OCI-LY3 (cell line): ENCODE measurements around the gene PTPN21.

Experiments used
- H2AFZ ChIP-seq: fragments of 200-600, 300-600 bp; shearing (Covaris generic); 2 replicates; pipeline ENCODE4 v1.6.0; 2014; ENCODE audit warnings: antibody characterized with exemption, low read depth, low read length
- H3K27ac ChIP-seq: fragments of 200-600, 300-600 bp; sonication (generic); 2 replicates; pipeline ENCODE4 v1.5.1; 2014; ENCODE audit warnings: mild to moderate bottlenecking, low read length, moderate library complexity, mixed read lengths
- H3K27me3 ChIP-seq: fragments of 200-600, 300-600 bp; sonication (generic); 2 replicates; pipeline ENCODE4 v1.6.1; 2014; ENCODE audit warnings: low read depth, low read length, mixed read lengths
- H3K36me3 ChIP-seq: fragments of 200-600, 300-600 bp; sonication (generic); replicated peaks from 2 replicates; pipeline ENCODE3; 2014; ENCODE audit warnings: low read depth, low read length, mixed read lengths
- H3K4me1 ChIP-seq: fragments of 300-600, 200-600 bp; sonication (generic); 2 replicates; pipeline ENCODE4 v1.6.1; 2014; ENCODE audit warnings: low read length, mixed read lengths
- H3K4me2 ChIP-seq: fragments of 200-600, 300-600 bp; sonication (generic); 2 replicates; pipeline ENCODE4 v1.6.1; 2014; ENCODE audit warnings: low read length, mixed read lengths
- H3K4me3 ChIP-seq: fragments of 300-600, 200-600 bp; sonication (generic); 2 replicates; pipeline ENCODE4 v1.5.1; 2014; ENCODE audit warnings: antibody characterized with exemption, mild to moderate bottlenecking, low read length, moderate library complexity
- H3K79me2 ChIP-seq: fragments of 300-600, 200-600 bp; shearing (Covaris generic); 2 replicates; pipeline ENCODE4 v1.6.1; 2014; ENCODE audit warnings: mild to moderate bottlenecking, low read length, mixed read lengths
- H3K9ac ChIP-seq: fragments of 300-600, 200-600 bp; shearing (Covaris generic); 2 replicates; pipeline ENCODE4 v1.6.0; 2014; ENCODE audit warnings: mild to moderate bottlenecking, low read length, moderate library complexity
- H3K9me3 ChIP-seq: fragments of 200-600, 300-600 bp; shearing (Covaris generic); 2 replicates; pipeline ENCODE4 v1.6.1; 2014; ENCODE audit warnings: low read length, mixed read lengths; ENCODE audit not compliant: insufficient read depth
- H4K20me1 ChIP-seq: fragments of 200-600, 300-600 bp; sonication (generic); 2 replicates; pipeline ENCODE4 v1.6.1; 2016; ENCODE audit warnings: low read length, mixed read lengths; ENCODE audit not compliant: insufficient read depth
- CTCF ChIP-seq: fragments of 200-600, 300-600 bp; sonication (generic); IDR thresholded peaks from 2 replicates; pipeline ENCODE4 v1.5.1; 2014; ENCODE audit warnings: antibody characterized with exemption, low read length, low read depth
- EZH2phosphoT487 ChIP-seq: fragments of 200-600 bp; shearing (Covaris generic); IDR thresholded peaks from 2 replicates; pipeline ENCODE4 v1.6.1; 2018; ENCODE audit warnings: antibody characterized with exemption, mixed run types, low read depth

PTPN21 gene

DNA sequence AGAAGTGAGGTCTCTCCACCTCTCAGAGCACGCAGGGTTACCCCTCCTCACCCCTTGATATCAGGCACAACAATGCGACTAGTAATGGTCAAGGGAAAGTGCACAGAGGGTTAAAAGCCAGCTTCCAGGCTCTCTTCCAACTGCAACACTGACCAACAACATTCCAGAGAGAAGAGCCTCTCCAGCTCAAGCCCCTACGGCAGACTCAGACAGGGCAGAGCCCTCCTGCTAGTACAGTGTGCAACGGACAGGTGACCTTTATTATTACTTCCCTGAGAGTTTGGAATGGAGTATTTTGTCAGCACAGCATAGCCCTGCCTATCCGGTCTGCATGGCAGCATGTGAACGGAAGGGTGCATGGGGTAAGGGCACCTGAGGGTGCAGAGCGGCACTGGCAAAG, 73.0 kb downstream of the PTPN21 start:
- H3K4me1 ChIP-seq: no peaks in the 10 kb centered on the region
- no peaks in the 10 kb centered on the region for H3K79me2 ChIP-seq
- no peak overlapping the region for H3K27ac ChIP-seq
- H3K4me3 ChIP-seq: no peak overlapping the region
- H3K9ac ChIP-seq: no peak overlapping the region
- H3K4me2 ChIP-seq: no peak overlapping the region
- no peak for TF ChIP-seq EZH2phosphoT487
- TF ChIP-seq CTCF: no peak
- H3K36me3 ChIP-seq: no peaks in the 10 kb centered on the region
- no peaks in the 10 kb centered on the region for H3K27me3 ChIP-seq
- H4K20me1 ChIP-seq: no peaks in the 10 kb centered on the region
- H3K9me3 ChIP-seq: no peaks in the 10 kb centered on the region
- H2AFZ ChIP-seq: no peak overlapping the region

- Histone ChIP-seq H3K4me1 (no peaks in the 10 kb centered on the region), H2AFZ (no peak overlapping the region), H3K79me2 (no peaks in the 10 kb centered on the region), H3K27me3 (no peaks in the 10 kb centered on the region), H3K9ac (no peak overlapping the region), H3K4me2 (no peak overlapping the region), H3K4me3 (no peak overlapping the region), H3K27ac (no peak overlapping the region), H4K20me1 (no peaks in the 10 kb centered on the region), H3K9me3 (no peaks in the 10 kb centered on the region), H3K36me3 (no peaks in the 10 kb centered on the region)
- no peak for TF ChIP-seq CTCF
- TF ChIP-seq EZH2phosphoT487: no peak
Measured at GRCh38 chr14:88481059-88481458, 73.7 kb downstream of the PTPN21 start.

- H3K9me3 ChIP-seq: no peaks in the 10 kb centered on the region
- H3K79me2 ChIP-seq: no peaks in the 10 kb centered on the region
- no peak overlapping the region for H3K4me3 ChIP-seq
- no peaks in the 10 kb centered on the region for H3K36me3 ChIP-seq
- H3K9ac ChIP-seq: no peak overlapping the region
- no peaks in the 10 kb centered on the region for H3K4me1 ChIP-seq
- H2AFZ ChIP-seq: no peak overlapping the region
- H4K20me1 ChIP-seq: no peaks in the 10 kb centered on the region
- H3K4me2 ChIP-seq: no peak overlapping the region
- H3K27ac ChIP-seq: no peak overlapping the region
- TF ChIP-seq CTCF (no peak), EZH2phosphoT487 (no peak)
- H3K27me3 ChIP-seq: no peaks in the 10 kb centered on the region
Measured at GRCh38 chr14:88479574-88479987, 75.2 kb downstream of the PTPN21 start.

- Histone ChIP-seq H2AFZ (no peak overlapping the region), H4K20me1 (no peaks in the 10 kb centered on the region), H3K4me3 (no peak overlapping the region), H3K27ac (no peak overlapping the region), H3K36me3 (no peaks in the 10 kb centered on the region), H3K9ac (no peak overlapping the region), H3K4me2 (no peak overlapping the region), H3K79me2 (no peaks in the 10 kb centered on the region), H3K27me3 (no peaks in the 10 kb centered on the region), H3K9me3 (no peaks in the 10 kb centered on the region), H3K4me1 (no peaks in the 10 kb centered on the region)
- TF ChIP-seq CTCF: no peak
- no peak for TF ChIP-seq EZH2phosphoT487
Measured at GRCh38 chr14:88478931-88479330, 75.9 kb downstream of the PTPN21 start.
